ENCODE data around the gene PCYOX1L. TPM values are rescaled to one million over a fixed set of nuclear protein-coding genes. Genes with fewer than 3 reads are reported as not detected.
A peak's percentile ranks its signal among the peaks of the same experiment; 100 is the strongest.

PCYOX1L gene
- total RNA-seq, 1 experiment from 2014 or later = 15.9 TPM

DNA sequence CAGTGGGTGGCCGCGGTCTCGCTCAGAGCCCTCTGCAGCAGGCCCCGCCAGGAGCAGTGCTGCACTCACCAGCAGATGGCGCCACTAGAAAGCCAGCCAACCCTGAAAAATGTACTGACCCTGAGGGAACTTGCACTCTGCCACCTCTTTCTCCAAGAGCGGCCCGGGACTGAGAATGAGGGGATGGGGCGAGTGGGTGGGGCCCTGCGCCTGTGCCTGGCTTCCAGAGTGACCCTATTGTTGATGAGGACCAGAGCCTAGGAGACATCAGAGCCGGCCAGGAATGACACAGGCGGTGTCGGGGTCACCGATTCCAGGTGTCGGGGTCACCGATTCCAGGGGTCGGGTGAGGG lies 24.1 kb downstream of the PCYOX1L start:
- no peak overlapping the region for H2AFZ ChIP-seq (ENCODE audit: low read depth, low read length, poor library complexity, severe bottlenecking)

More for the DNA sequence above, 24.1 kb downstream of the PCYOX1L start:
- H3K79me2 ChIP-seq (ENCODE audit: insufficient read depth, low read length) = no peaks in the 10 kb centered on the region
- no peaks in the 10 kb centered on the region for H3K9me2 ChIP-seq (ENCODE audit: insufficient read depth)
- DNase-seq (ENCODE audit: low read depth, low spot score) (peak; percentile 33), ATAC-seq (peak; percentile 97)
- H3K4me3 ChIP-seq (replicated peaks in 1 of 2; ENCODE audit: low read depth in 1 of 2, low read length in 2 of 2) = no peak overlapping the region
- no peak overlapping the region for H3K27ac ChIP-seq (ENCODE audit: low read depth, low read length)
- TF ChIP-seq RAD21 (IDR thresholded peaks at IDR 0.05; ENCODE audit: low read depth) (peak; percentile 96), CTCF (IDR thresholded peaks at IDR 0.05 in 2 of 3, conservative IDR thresholded peaks at IDR 0.05 in 1 of 3; ENCODE audit: borderline replicate concordance in 1 of 3, insufficient read depth in 1 of 3, low read depth in 2 of 3, low read length in 2 of 3) (peak; percentile 88 to 93 (median 90)), YY1 (IDR thresholded peaks at IDR 0.05; ENCODE audit: extremely low read depth, insufficient replicate concordance, low read depth, low read length) (no peak)
- RAD21 ChIA-PET (ENCODE audit: low non-redundant PET in 1 of 2, low total read pairs in 2 of 2, uncharacterized antibody in 2 of 2, unreplicated experiment in 2 of 2) = interaction anchor here in 1 of 2 experiments (0.7 to 2.2 kb wide), 3 partner anchors 52 to 236 kb away, joined by 3 to 8 read pairs (median 4); no protein-coding TSS in a partner anchor
- BruUV-seq (replicated peaks) = no TSS peak
- peaks cover 0 to 6% of the 10 kb centered on the region in 2 experiments; a peak in 2 of 4 replicates for H3K4me1 ChIP-seq (ENCODE audit: control insufficient read depth in 1 of 2, insufficient read depth in 2 of 2, low read length in 2 of 2)
- no peaks in the 10 kb centered on the region for H3K27me3 ChIP-seq (ENCODE audit: insufficient read depth, low read length)
- no peak overlapping the region for H3K9ac ChIP-seq (ENCODE audit: low read length)
- no peaks in the 10 kb centered on the region for H4K20me1 ChIP-seq (ENCODE audit: insufficient read depth)
- intact Hi-C loops (cut with micrococcal nuclease) = loop anchor here (1.0 to 2.0 kb wide), 3 partner anchors 49 to 237 kb away; no protein-coding TSS in a partner anchor
- no peaks in the 10 kb centered on the region for H3K9me3 ChIP-seq (ENCODE audit: control insufficient read depth in 1 of 2, insufficient read depth in 1 of 2, low read depth in 1 of 2, low read length in 2 of 2)
- H3K4me2 ChIP-seq (ENCODE audit: low read length) = peak overlapping the region; percentile 33
- no peaks in the 10 kb centered on the region for H3K36me3 ChIP-seq (ENCODE audit: control insufficient read depth in 1 of 2, insufficient read depth in 2 of 2, low read length in 2 of 2)
- CTCF ChIA-PET = interaction anchor here (0.7 to 2.6 kb wide), 13 partner anchors 8 to 237 kb away, joined by 3 to 20 read pairs (median 6); no protein-coding TSS in a partner anchor
- POLR2A ChIA-PET = no interaction called here
